HuH-7 (cell line): ENCODE results near the gene DHRS2.
A peak's percentile ranks its signal among the peaks of the same experiment; 100 is the strongest.
"Not testable (repeated sequence)": the region's sequence is repeated elsewhere in the genome, so short reads cannot be mapped to it uniquely, and the experiment has no call there.

Experiments used
- DNase-seq: peaks from one replicate; pipeline ENCODE4 v3.0.0; 2011; ENCODE audit warnings: low spot score

DHRS2 gene, protein sequence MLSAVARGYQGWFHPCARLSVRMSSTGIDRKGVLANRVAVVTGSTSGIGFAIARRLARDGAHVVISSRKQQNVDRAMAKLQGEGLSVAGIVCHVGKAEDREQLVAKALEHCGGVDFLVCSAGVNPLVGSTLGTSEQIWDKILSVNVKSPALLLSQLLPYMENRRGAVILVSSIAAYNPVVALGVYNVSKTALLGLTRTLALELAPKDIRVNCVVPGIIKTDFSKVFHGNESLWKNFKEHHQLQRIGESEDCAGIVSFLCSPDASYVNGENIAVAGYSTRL

GRCh38 chr14:23636317-23637211 lies at the start of gene DHRS2:
TSS of gene DHRS2 (plus strand) at chr14:23636364. CDS start at chr14:23638865, 2,501 bp downstream.
- DNase-seq, result no peak

GRCh38 chr14:23588884-23589598 lies 47.1 kb upstream of the DHRS2 start:
- DNase-seq, result peak; percentile 95

DNA sequence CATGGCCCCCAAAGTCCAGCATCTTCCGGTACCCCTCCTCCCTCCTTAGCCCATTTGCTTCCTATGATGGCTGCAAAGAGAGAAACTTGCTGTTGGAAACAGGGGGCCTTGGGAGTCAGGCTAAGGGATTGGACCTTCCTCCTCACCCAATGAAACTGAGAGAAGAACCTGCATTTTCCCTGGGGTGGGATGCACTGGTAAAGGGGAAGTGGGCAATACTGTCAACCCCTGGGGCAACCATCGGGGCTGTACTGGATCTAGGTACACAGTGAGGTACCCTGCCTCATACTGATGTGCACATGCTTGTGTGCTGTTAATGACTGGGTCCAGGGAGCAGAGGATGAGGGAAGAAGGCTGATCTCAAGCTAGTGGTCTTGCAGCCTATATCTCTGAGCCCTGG lies 46.6 kb upstream of the DHRS2 start:
- no peak for DNase-seq

- no peak for DNase-seq
Measured at GRCh38 chr14:23590198-23590597, 46.0 kb upstream of the DHRS2 start.

DNA sequence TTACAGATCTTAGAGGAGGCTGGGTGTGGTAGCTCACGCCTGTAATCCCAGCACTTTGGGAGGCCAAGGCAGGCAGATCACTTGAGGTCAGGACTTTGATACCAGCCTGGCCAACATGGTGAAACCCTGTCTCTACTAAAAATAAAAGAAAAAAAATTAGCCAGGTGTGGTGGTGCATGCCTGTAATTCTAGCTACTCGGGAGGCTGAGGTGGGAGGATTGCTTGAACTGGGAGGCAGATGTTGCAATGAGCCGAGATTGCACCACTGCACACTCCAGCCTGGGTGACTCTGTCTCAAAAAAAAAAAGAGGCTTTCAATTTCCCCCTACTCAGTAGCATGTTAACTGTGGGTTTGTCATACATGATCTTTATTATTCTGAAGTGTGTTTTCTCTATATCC lies 42.0 kb upstream of the DHRS2 start:
- not testable (repeated sequence) for DNase-seq

- no peak for DNase-seq
Measured at GRCh38 chr14:23600322-23600707, 35.8 kb upstream of the DHRS2 start.

- no peak for DNase-seq
Measured at GRCh38 chr14:23600806-23601205, 35.4 kb upstream of the DHRS2 start.

DNA sequence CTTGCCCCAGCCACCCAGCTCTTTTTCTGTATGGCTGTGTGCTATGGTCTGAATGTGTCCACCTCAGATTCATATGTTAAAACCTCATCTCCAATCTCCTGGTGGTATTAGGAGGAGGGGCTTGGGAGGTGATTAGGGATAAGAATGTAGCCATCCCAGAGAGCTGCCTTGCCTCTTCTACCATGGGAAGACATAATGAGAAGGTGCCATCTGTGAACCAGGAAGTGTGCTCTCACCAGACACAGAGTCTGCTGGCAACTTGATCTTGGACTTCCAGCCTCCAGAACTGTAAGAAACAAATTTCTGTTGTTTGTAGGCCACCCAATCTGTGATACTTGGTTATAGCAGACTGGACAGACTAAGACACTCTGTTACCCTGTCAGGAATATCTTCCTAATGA lies 34.7 kb upstream of the DHRS2 start:
- DNase-seq, result no peak

DNA sequence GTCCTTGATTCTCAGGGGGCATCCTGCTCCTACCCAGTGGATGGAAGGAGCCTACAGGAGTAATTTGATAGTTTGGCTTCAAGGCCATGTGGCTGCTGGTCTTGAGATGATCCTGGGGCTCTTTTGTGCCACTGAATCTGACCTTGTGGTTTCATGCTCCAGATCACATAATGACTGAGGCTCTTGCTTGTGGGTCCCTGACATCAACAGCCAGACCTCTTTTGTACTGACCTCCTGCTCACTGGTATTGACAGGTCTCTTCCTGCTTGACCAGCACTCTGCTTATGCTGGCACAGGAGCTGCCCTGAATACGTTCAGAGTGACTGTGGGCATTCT lies 34.4 kb upstream of the DHRS2 start:
- DNase-seq, result no peak

GRCh38 chr14:23602181-23603095 lies 33.7 kb upstream of the DHRS2 start:
- no peak for DNase-seq

- no peak for DNase-seq
Measured at GRCh38 chr14:23603103-23603502, 33.1 kb upstream of the DHRS2 start.

DNA sequence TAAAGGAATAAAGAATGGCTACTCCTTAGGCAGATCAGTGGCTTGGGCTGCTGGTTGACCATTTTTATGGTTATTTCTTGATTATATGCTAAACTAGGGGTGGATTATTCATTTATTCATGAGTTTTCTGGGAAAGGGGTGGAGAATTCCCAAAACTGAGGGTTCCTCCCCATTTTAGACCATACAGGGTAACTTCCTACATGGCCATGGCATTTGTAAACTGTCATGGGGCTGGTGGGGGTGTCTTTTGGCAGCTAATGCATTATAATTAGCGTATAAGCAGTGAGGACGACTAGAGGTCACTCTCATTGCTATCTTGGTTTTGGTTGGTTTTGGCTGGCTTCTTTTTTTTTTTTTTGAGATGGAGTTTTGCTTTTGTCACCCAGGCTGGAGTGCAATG lies 32.0 kb upstream of the DHRS2 start:
- DNase-seq, result no peak

GRCh38 chr14:23604675-23605170 lies 31.4 kb upstream of the DHRS2 start:
- no peak for DNase-seq

DNA sequence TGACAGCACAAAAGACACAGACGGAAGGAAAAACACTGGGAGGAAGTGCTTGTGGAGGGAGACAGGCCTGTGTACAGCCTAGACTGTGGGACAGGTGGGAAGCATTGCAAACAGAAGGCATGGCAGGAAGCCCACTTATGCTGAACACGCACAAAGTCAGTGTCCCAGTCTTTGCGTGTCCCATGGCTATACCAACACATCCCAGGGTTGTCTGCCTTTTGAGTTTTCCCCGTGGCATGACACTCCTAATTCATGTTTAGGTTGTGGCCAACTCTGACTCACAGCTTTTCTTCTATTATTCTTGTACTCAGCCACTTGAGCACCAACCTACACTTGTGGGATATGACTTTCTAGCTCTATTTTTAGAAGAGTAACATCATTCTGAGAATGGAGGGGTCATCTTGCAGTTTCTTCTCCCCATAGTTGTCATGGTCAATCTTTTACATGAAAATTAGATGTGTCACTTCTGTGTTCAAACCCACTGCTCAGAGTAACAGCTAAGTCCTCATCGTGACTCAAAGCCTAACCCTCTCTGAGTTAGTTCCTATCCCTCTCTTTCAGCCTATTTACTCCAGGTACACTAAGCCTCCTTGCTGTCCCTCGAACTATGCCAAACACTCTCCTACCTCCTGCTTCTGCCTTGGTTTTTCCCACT lies 30.1 kb upstream of the DHRS2 start:
- no peak for DNase-seq

DNA sequence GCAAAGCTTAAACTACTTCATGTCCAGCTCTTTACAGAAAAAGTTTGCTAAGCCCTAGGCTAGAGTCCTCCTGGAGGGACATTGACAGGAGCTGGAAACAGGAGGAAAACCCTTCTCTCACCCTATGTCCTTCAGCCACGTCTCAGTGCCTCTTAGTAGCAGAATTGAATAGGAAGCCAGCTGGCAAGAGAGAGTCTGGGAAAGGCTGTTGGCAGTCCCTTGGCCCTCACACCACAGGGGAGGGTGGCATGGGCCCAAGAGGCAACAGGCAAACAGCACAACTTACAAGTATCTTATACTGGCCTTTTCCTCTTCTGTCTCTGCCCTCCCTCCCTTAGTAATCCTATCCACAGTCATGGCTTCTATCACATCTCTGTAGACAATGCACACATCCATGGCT lies 27.7 kb upstream of the DHRS2 start:
- DNase-seq, result no peak

- DNase-seq, result no peak
Measured at GRCh38 chr14:23609001-23609400, 27.2 kb upstream of the DHRS2 start.

- DNase-seq, result not testable (repeated sequence)
Measured at GRCh38 chr14:23609411-23610089, 26.6 kb upstream of the DHRS2 start.

DNA sequence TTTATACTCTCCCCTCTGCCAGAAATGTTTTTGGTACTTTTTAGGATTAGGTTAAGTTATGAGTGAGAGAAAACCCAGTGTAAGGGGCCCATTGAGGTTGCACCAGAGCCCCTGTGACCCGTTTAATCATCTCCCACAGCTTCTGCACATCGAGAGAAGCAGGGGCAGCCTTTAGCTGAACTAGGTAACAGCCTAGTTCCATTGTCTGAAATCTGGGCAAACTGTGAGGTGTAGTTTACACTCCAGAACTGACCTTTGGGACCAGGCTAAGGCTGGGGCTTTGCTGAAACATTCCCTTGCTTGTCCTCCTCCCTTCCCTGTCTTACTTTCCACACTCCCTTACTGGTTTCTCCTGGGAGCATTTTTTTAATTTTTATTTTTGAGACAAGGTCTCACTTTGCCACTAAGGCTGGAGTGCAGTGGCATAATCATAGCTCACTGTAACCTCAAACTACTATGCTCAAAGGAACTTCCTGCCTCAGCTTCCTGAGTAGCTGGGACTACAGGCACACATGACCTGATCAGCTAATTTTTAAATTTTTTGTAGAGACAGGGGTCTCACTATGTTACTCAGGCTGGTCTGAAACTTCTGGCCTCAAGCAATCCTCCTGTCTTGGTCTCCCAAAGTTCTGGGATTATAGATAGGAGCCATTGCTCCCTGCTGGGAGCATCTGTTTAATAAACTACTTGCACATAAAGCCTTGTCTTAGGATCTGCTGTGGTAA lies 25.9 kb upstream of the DHRS2 start:
- DNase-seq, result no peak

GRCh38 chr14:23610815-23611289 lies 25.3 kb upstream of the DHRS2 start:
- no peak for DNase-seq

GRCh38 chr14:23612354-23612732 lies 23.8 kb upstream of the DHRS2 start:
- no peak for DNase-seq
